Esophagus squamous epithelium (tissue), 5 donors: ENCODE data around the gene ADGRF5. TPM values are rescaled to one million over a fixed set of nuclear protein-coding genes. Genes with fewer than 3 reads are reported as not detected.

ENCODE experiments used
- DNase-seq: peaks from one replicate; lab custom pipeline; 2025; lab: John Stamatoyannopoulos, UW
- H3K27ac ChIP-seq, 4 donors: fragments of 200-600 bp; sonication (generic); one replicate each; pipeline ENCODE4 v1.5.1; 2016 to 2019; ENCODE audit warnings: mild to moderate bottlenecking in 1 of 4
- H3K27me3 ChIP-seq, 4 donors: fragments of 200-600 bp; sonication (generic); 1 replicate in 3 of 4; 2 replicates in 1 of 4; pipeline versions ENCODE4 v1.5.1 to v1.6.0; 2017 to 2021; ENCODE audit warnings: antibody characterized with exemption in 1 of 4
- H3K36me3 ChIP-seq, 3 donors: fragments of 200-600 bp; sonication (generic); one replicate each; pipeline ENCODE4 v1.5.1; 2016 to 2019
- H3K4me1 ChIP-seq, 3 donors: fragments of 200-600 bp; sonication (generic); one replicate each; pipeline ENCODE4 v1.5.1; 2017 to 2019
- H3K4me3 ChIP-seq, 4 donors: fragments of 200-600 bp; sonication (generic); 1 replicate in 3 of 4; 2 replicates in 1 of 4; pipeline ENCODE4 v1.5.1; 2016 to 2019; ENCODE audit warnings: mild to moderate bottlenecking in 2 of 4, moderate library complexity in 1 of 4
- H3K9me3 ChIP-seq, 3 donors: fragments of 200-600 bp; sonication (generic); one replicate each; pipeline ENCODE4 v1.5.1; 2016 to 2019
- POLR2A ChIP-seq, 4 donors: fragments of 450-650 bp; IDR thresholded peaks; one replicate each; pipeline ENCODE4 v1.6.1; 2017; ENCODE audit warnings: antibody characterized with exemption in 4 of 4, mild to moderate bottlenecking in 4 of 4, moderate library complexity in 3 of 4
- whole genome bisulfite sequencing, 2 donors: methylation state at CpG; one replicate each; pipeline ENCODE4 v1.1.5; 2018; 5-methylcytosine and 5-hydroxymethylcytosine counted together
- intact Hi-C: fragments of 100-400 bp; cut with DNase I; formaldehyde crosslinking; loops from one replicate; pipeline ENCODE4 v1.15.0; 2022
- total RNA-seq, 4 donors: library from RNA; depleted of rRNA; stranded (reverse); fragments of >200 nt; gene quantifications; one replicate each; pipeline ENCODE4 v1.1.0, GENCODE V29; 2016
- TF ChIP-seq, protein P1 (sequence below), 6 experiments: fragments of 450-650 bp in 4 of 6; fragments of 200-600 bp in 2 of 6; sonication (generic) in 2 of 6; IDR thresholded peaks; one replicate each; pipeline ENCODE4 v1.5.1; 2016 to 2019; ENCODE audit warnings: antibody characterized with exemption in 6 of 6, mild to moderate bottlenecking in 4 of 6, moderate library complexity in 4 of 6
- donor health status: DM: yes; HTN: yes; CAD: no.

The ADGRF5 gene
- total RNA-seq, 4 donors from 2014 or later = 1.1 to 9.5 (median 4.0) TPM

GRCh38 chr6:46895930-46896329 lies 25.8 kb downstream of the ADGRF5 start:
- peaks cover 0 to under 1% (median 0%) of the 10 kb centered on the region in 4 donors for H3K27me3 ChIP-seq
- intact Hi-C loops = no loop called here
- TF ChIP-seq, protein P1, sequence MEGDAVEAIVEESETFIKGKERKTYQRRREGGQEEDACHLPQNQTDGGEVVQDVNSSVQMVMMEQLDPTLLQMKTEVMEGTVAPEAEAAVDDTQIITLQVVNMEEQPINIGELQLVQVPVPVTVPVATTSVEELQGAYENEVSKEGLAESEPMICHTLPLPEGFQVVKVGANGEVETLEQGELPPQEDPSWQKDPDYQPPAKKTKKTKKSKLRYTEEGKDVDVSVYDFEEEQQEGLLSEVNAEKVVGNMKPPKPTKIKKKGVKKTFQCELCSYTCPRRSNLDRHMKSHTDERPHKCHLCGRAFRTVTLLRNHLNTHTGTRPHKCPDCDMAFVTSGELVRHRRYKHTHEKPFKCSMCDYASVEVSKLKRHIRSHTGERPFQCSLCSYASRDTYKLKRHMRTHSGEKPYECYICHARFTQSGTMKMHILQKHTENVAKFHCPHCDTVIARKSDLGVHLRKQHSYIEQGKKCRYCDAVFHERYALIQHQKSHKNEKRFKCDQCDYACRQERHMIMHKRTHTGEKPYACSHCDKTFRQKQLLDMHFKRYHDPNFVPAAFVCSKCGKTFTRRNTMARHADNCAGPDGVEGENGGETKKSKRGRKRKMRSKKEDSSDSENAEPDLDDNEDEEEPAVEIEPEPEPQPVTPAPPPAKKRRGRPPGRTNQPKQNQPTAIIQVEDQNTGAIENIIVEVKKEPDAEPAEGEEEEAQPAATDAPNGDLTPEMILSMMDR (IDR thresholded peaks at IDR 0.05) = no peak
- no peak for TF ChIP-seq POLR2A (IDR thresholded peaks at IDR 0.05)
- H3K27ac ChIP-seq = no peak overlapping the region
- H3K9me3 ChIP-seq = no peaks in the 10 kb centered on the region
- H3K4me1 ChIP-seq = peaks cover 0 to 9% (median 0%) of the 10 kb centered on the region in 3 donors
- WGBS, 2 donors = 71 to 72% methylated on average over 7 of the region's 7 CpGs
- no peak overlapping the region for H3K4me3 ChIP-seq
- H3K36me3 ChIP-seq = no peaks in the 10 kb centered on the region
- no peak for DNase-seq

DNA sequence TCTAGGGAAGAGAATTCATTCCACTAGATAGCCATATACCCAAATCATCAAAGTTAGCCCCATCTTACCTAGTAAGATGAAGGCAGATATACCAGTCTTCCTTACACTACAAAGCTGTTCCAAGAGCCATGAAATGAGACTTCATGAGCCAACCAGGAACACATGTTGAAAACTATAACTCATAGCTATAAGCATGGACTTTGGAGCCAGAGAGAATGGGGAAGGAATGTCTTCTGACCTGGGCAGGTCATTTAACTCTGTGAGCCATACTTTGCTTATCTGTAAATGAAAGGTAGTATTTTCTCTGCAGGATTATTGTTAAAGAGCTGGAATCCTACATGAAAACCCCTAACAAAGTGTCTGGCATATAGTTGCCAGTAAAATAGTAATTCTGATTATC lies 27.3 kb downstream of the ADGRF5 start:
- intact Hi-C loops = no loop called here
- H3K9me3 ChIP-seq = no peaks in the 10 kb centered on the region
- TF ChIP-seq, protein P1 (IDR thresholded peaks at IDR 0.05) = no peak
- TF ChIP-seq POLR2A (IDR thresholded peaks at IDR 0.05) = no peak
- H3K27ac ChIP-seq = no peak overlapping the region
- H3K27me3 ChIP-seq = no peaks in the 10 kb centered on the region
- H3K4me3 ChIP-seq = no peak overlapping the region
- H3K36me3 ChIP-seq = no peaks in the 10 kb centered on the region
- peaks cover 0 to 9% (median 0%) of the 10 kb centered on the region in 3 donors for H3K4me1 ChIP-seq
- no peak for DNase-seq

DNA sequence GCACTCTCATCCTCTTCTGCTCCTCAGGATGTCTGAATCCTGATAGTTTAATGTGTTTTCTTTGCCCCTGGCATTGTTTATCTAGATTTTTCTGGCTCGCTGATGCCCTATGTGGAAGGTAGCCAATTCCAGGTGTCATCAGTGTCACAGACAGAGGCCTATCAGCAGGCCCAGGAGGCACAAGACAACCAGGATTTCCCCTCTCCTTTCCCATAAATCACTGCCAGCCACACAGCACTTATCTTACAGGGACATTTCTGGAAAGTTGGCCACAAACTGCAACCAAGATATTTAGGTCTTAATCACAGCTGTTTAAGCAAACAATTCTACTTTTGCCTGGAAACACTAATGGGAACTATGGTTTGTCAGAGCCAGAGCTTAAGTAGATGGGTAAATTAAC lies 28.1 kb downstream of the ADGRF5 start:
- intact Hi-C loops = no loop called here
- 22 to 25% methylated on average over 1 of the region's 1 CpG for WGBS, 2 donors
- Histone ChIP-seq H3K4me1 (peaks cover 0 to 9% (median 0%) of the 10 kb centered on the region in 3 donors), H3K27me3 (no peaks in the 10 kb centered on the region), H3K27ac (no peak overlapping the region), H3K9me3 (no peaks in the 10 kb centered on the region), H3K4me3 (no peak overlapping the region), H3K36me3 (no peaks in the 10 kb centered on the region)
- no peak for DNase-seq
- TF ChIP-seq POLR2A (IDR thresholded peaks at IDR 0.05) = no peak
- TF ChIP-seq, protein P1 (IDR thresholded peaks at IDR 0.05) = no peak

DNA sequence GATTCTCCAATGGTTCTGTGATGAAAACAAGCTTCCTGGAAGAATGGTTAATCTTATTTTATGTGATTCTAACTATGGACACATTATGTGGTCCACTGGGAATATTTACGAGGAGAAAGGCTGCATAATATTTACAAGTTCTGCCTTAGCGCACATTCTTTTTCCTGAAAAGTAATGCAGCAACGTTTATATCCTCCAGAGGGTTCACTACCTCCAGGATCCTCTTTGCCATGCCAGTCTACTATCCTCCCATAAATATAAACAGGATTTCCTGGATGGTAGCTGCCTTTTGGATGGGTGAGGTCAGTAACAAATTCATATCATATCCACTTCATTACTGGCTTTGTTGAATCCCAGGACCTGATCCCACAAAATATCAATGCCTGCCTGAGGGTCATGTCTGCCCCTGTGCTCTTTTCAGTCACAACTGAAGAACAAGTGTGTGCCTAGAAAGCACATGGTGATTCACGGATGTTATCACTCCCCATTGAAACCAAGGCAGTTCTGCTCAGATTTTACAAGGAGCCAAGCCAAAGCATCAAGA lies 30.4 kb downstream of the ADGRF5 start:
- Histone ChIP-seq H3K4me1 (no peaks in the 10 kb centered on the region), H3K27me3 (no peaks in the 10 kb centered on the region), H3K27ac (no peak overlapping the region), H3K4me3 (no peak overlapping the region), H3K9me3 (no peaks in the 10 kb centered on the region), H3K36me3 (no peaks in the 10 kb centered on the region)
- DNase-seq = no peak
- TF ChIP-seq, protein P1 (IDR thresholded peaks at IDR 0.05) = no peak
- TF ChIP-seq POLR2A (IDR thresholded peaks at IDR 0.05) = no peak
- intact Hi-C loops = no loop called here
- WGBS, 2 donors = 53% methylated on average over 4 of the region's 4 CpGs

DNA sequence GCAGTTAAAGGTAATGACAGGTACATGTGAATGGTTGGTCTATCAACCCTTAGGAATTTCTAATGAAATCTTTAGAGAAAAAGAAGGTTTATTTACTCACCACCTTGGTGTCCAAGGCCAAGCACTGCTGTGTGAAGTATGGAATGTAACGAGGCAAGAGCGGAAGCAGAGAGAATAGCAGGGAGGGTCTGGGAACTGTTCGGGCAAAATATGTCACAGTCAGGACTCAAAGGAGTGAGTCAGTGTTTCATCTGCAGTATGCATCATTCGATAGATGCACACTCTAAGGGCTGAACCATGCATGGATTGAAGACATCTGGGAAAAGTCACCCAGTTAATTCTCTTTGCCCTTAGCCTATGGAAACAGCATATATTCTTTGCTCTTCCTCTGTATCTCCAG lies 33.2 kb downstream of the ADGRF5 start:
- Histone ChIP-seq H3K27me3 (no peaks in the 10 kb centered on the region), H3K27ac (no peak overlapping the region), H3K4me1 (no peaks in the 10 kb centered on the region), H3K36me3 (no peaks in the 10 kb centered on the region), H3K4me3 (no peak overlapping the region), H3K9me3 (no peaks in the 10 kb centered on the region)
- intact Hi-C loops = no loop called here
- no peak for DNase-seq
- WGBS, 2 donors = 71 to 81% methylated on average over 4 of the region's 4 CpGs
- TF ChIP-seq POLR2A (IDR thresholded peaks at IDR 0.05) = no peak

DNA sequence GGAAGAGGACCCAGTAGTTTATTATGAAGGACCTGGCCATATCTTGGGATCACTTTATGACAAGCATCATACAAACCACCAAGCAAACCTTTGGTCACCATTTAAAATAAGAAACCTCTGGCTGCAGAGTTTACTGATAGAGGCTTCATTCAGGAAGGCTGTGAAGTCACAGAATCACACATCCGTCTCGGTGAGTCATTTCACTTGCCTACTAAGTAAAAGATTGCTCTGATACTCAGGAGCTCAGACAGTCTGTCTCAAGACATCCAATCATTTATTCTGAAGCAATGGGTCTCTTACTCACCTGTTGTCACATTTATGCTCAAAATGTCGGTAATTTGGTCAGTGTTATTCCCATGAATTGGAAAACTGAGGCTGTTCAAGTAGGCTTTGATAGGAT lies 33.7 kb downstream of the ADGRF5 start:
- DNase-seq = no peak
- no peaks in the 10 kb centered on the region for H3K9me3 ChIP-seq
- H3K4me3 ChIP-seq = no peak overlapping the region
- WGBS, 2 donors = 55 to 59% methylated on average over 3 of the region's 3 CpGs
- no peak overlapping the region for H3K27ac ChIP-seq
- no peaks in the 10 kb centered on the region for H3K27me3 ChIP-seq
- TF ChIP-seq POLR2A (IDR thresholded peaks at IDR 0.05) = no peak
- TF ChIP-seq, protein P1 (IDR thresholded peaks at IDR 0.05) = no peak
- intact Hi-C loops = no loop called here
- no peaks in the 10 kb centered on the region for H3K4me1 ChIP-seq
- no peaks in the 10 kb centered on the region for H3K36me3 ChIP-seq
